GM12875 (cell line): ENCODE results near the gene RASGRF1.

Experiments used
- H3K4me3 ChIP-seq: one replicate; pipeline ENCODE4 v1.5.1; 2011; ENCODE audit warnings: low read depth, low read length, control low read depth
- CTCF ChIP-seq: IDR thresholded peaks from 2 replicates; pipeline ENCODE4 v1.5.1; 2011; ENCODE audit warnings: low read depth, mild to moderate bottlenecking, control low read depth, inconsistent platforms, low read length, moderate library complexity, borderline replicate concordance; ENCODE audit not compliant: insufficient read depth

Gene RASGRF1

GRCh38 chr15:79003896-79004295 is 86.7 kb downstream of the RASGRF1 start:
- no peak overlapping the region for H3K4me3 ChIP-seq
- no peak for TF ChIP-seq CTCF

GRCh38 chr15:79003301-79003700 is 87.3 kb downstream of the RASGRF1 start:
- TF ChIP-seq CTCF = no peak
- no peak overlapping the region for H3K4me3 ChIP-seq

- TF ChIP-seq CTCF = no peak
- no peak overlapping the region for H3K4me3 ChIP-seq
Measured at GRCh38 chr15:79002581-79002980, 88.0 kb downstream of the RASGRF1 start.

GRCh38 chr15:78999636-79000035 is 90.9 kb downstream of the RASGRF1 start:
- TF ChIP-seq CTCF = no peak
- no peak overlapping the region for H3K4me3 ChIP-seq

- TF ChIP-seq CTCF = no peak
- no peak overlapping the region for H3K4me3 ChIP-seq
Measured at GRCh38 chr15:78998526-78998925, 92.1 kb downstream of the RASGRF1 start.

GRCh38 chr15:78997981-78998499 is 92.5 kb downstream of the RASGRF1 start:
- H3K4me3 ChIP-seq = no peak overlapping the region
- no peak for TF ChIP-seq CTCF

- no peak for TF ChIP-seq CTCF
- H3K4me3 ChIP-seq = no peak overlapping the region
Measured at GRCh38 chr15:78996894-78997275, 93.7 kb downstream of the RASGRF1 start.
